Fibroblast of the aortic adventitia (primary cell): ENCODE data around the gene ZFP69. TPM values are rescaled to one million over a fixed set of nuclear protein-coding genes. Genes with fewer than 3 reads are reported as not detected.

ENCODE experiments used
- DNase-seq: peaks from one replicate; pipeline ENCODE4 v3.0.0-alpha.2; 2010; ENCODE audit warnings: low read depth
- H3K4me3 ChIP-seq: 2 replicates; pipeline ENCODE4 v1.5.1; 2011; ENCODE audit warnings: low read depth, mild to moderate bottlenecking, control low read depth, low read length, moderate library complexity
- total RNA-seq: library from RNA; depleted of rRNA; stranded (reverse); fragments of >200 nt; gene quantifications from 2 replicates; pipeline ENCODE4 v1.2.3, GENCODE V29; 2012; ENCODE audit warnings: low replicate concordance
- TF ChIP-seq, protein P1 (sequence below): IDR thresholded peaks from 2 replicates; pipeline ENCODE4 v1.5.1; 2011; ENCODE audit warnings: mild to moderate bottlenecking, low read length, control low read depth, inconsistent platforms; ENCODE audit not compliant: insufficient read depth

ZFP69 gene
- 1.7 and 3.4 TPM in 2 replicates for total RNA-seq

- TF ChIP-seq, protein P1, sequence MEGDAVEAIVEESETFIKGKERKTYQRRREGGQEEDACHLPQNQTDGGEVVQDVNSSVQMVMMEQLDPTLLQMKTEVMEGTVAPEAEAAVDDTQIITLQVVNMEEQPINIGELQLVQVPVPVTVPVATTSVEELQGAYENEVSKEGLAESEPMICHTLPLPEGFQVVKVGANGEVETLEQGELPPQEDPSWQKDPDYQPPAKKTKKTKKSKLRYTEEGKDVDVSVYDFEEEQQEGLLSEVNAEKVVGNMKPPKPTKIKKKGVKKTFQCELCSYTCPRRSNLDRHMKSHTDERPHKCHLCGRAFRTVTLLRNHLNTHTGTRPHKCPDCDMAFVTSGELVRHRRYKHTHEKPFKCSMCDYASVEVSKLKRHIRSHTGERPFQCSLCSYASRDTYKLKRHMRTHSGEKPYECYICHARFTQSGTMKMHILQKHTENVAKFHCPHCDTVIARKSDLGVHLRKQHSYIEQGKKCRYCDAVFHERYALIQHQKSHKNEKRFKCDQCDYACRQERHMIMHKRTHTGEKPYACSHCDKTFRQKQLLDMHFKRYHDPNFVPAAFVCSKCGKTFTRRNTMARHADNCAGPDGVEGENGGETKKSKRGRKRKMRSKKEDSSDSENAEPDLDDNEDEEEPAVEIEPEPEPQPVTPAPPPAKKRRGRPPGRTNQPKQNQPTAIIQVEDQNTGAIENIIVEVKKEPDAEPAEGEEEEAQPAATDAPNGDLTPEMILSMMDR, result no peak
- H3K4me3 ChIP-seq, result peak within 1 kb of the TSS; percentile 78
- peak; percentile 45 for DNase-seq
These were observed at the start of gene ZFP69 for GRCh38 chr1:40476924-40477677. TSS of gene ZFP69 (plus strand) at chr1:40477290. CDS start at chr1:40479362, 2,072 bp downstream.

DNA sequence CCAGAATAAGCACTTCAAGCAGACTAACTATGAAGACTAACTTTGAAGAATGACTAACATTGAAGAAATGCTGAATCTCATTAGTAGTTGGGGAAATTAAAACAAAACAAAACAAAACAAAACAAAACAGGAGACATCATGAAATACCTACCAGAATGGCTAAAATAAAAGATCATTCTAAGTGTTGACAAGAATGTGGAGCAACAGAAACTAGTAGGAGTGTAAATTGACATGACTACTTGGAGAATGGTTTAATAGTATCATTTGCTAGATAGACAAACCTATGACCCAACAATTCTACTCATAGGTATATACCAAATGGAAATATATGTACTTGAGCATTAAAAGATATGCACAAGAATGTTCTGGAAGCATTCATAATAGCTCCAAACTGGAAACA lies 45.7 kb upstream of the ZFP69 start:
- TF ChIP-seq, protein P1, result no peak
- DNase-seq, result no peak
- H3K4me3 ChIP-seq, result no peak overlapping the region

GRCh38 chr1:40432644-40433390 lies 44.3 kb upstream of the ZFP69 start:
- DNase-seq, result peak; percentile 48

GRCh38 chr1:40435471-40435870 lies 41.6 kb upstream of the ZFP69 start:
- TF ChIP-seq, protein P1, result no peak
- no peak overlapping the region for H3K4me3 ChIP-seq
- peak; percentile 81 for DNase-seq

More at GRCh38 chr1:40432644-40433390, 44.3 kb upstream of the ZFP69 start:
- TF ChIP-seq, protein P1, result no peak
- H3K4me3 ChIP-seq, result no peak overlapping the region

DNA sequence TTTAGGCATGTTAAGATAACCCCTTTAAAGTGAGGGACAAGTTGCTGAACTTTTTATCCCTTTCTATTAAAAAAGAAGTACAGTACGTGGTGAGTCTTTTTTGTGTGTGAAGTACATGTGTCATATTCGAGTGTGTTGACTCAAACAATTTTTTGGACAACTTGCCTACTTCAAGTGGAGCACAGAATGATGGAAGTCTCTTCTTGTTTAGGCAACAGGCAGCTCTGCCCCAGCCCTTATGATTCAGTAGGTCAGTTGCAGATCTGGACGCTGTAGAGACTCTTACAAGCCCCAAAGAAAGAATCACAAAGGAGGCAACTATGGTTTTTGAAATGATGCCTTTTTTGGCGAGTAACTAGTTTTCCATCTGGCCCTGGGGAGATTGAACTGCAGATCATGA lies 41.2 kb upstream of the ZFP69 start:
- peak; percentile 73 for DNase-seq
- TF ChIP-seq, protein P1, result no peak
- H3K4me3 ChIP-seq, result no peak overlapping the region

GRCh38 chr1:40438391-40439015 lies 38.6 kb upstream of the ZFP69 start:
- peak; percentile 24 for DNase-seq
- no peak overlapping the region for H3K4me3 ChIP-seq
- TF ChIP-seq, protein P1, result peak; percentile 51
